Naive thymus-derived CD4-positive, alpha-beta T cell (primary cell): ENCODE measurements around the gene PTGR2. TPM values are rescaled to one million over a fixed set of nuclear protein-coding genes. Genes with fewer than 3 reads are reported as not detected.
"Not testable (repeated sequence)": the region's sequence is repeated elsewhere in the genome, so short reads cannot be mapped to it uniquely, and the experiment has no call there.

Experiments used
- ATAC-seq: fragments of 150-1000 bp; cut with Tn5 transposase; 2 replicates; pipeline ENCODE4 v1.10.0; 2021; ENCODE audit warnings: mild to moderate bottlenecking, moderate library complexity
- CTCF ChIA-PET: fragments of 350-600 bp; sonication (Branson Sonifier 250); formaldehyde crosslinking; loops from one replicate; lab custom pipeline; 2021; ENCODE audit warnings: antibody characterized with exemption; lab: Charles Lee
- POLR2A ChIA-PET: fragments of 350-600 bp; sonication (Branson Sonifier 250); formaldehyde crosslinking; loops from one replicate; lab custom pipeline; 2021; ENCODE audit warnings: antibody characterized with exemption, inconsistent platforms; lab: Charles Lee
- DNase-seq, 9 donors: peaks; one replicate each; pipeline versions ENCODE4 v3.0.0 to v3.0.0-alpha.2; 2020 to 2022; ENCODE audit warnings: mixed read lengths in 1 of 9
- H3K27ac ChIP-seq: one replicate; pipeline ENCODE4 v1.7.0; 2013; ENCODE audit warnings: mild to moderate bottlenecking, low read depth, low read length, moderate library complexity
- H3K27me3 ChIP-seq, 2 donors: one replicate each; pipeline ENCODE4 v1.7.0; 2013; ENCODE audit warnings: low read length in 2 of 2, mild to moderate bottlenecking in 2 of 2, moderate library complexity in 2 of 2; ENCODE audit not compliant: control insufficient read depth in 2 of 2, insufficient read depth in 2 of 2
- H3K36me3 ChIP-seq, 3 experiments: 1 replicate in 2 of 3; 2 replicates in 1 of 3; pipeline ENCODE4 v1.7.0; 2013; ENCODE audit warnings: low read length in 3 of 3, mild to moderate bottlenecking in 3 of 3, moderate library complexity in 1 of 3; ENCODE audit not compliant: insufficient read depth in 3 of 3, control insufficient read depth in 2 of 3
- H3K4me1 ChIP-seq, 2 donors: one replicate each; pipeline ENCODE4 v1.7.0; 2013; ENCODE audit warnings: low read length in 2 of 2, mild to moderate bottlenecking in 2 of 2, moderate library complexity in 1 of 2; ENCODE audit not compliant: control insufficient read depth in 2 of 2, insufficient read depth in 2 of 2
- H3K4me3 ChIP-seq: 2 replicates; pipeline ENCODE4 v1.7.0; 2013; ENCODE audit warnings: mild to moderate bottlenecking, low read length
- H3K9me3 ChIP-seq, 3 experiments: 1 replicate in 2 of 3; 2 replicates in 1 of 3; pipeline ENCODE4 v1.7.0; 2013; ENCODE audit warnings: low read length in 3 of 3; ENCODE audit not compliant: control insufficient read depth in 2 of 3
- H3K27ac Mint-ChIP-seq, 9 donors: one replicate each; pipeline ENCODE4 v1.8.0; 2020 to 2022; ENCODE audit warnings: mixed read lengths in 9 of 9, mild to moderate bottlenecking in 8 of 9, moderate library complexity in 5 of 9, inconsistent platforms in 2 of 9
- H3K27me3 Mint-ChIP-seq, 5 donors: one replicate each; pipeline ENCODE4 v1.8.0; 2021 to 2022; ENCODE audit warnings: mixed read lengths in 5 of 5, mild to moderate bottlenecking in 1 of 5
- H3K36me3 Mint-ChIP-seq, 5 donors: one replicate each; pipeline ENCODE4 v1.8.0; 2020 to 2022; ENCODE audit warnings: mixed read lengths in 5 of 5, mild to moderate bottlenecking in 3 of 5, inconsistent platforms in 1 of 5
- H3K4me1 Mint-ChIP-seq, 7 donors: one replicate each; pipeline ENCODE4 v1.8.0; 2020 to 2022; ENCODE audit warnings: mixed read lengths in 7 of 7, mild to moderate bottlenecking in 3 of 7, inconsistent platforms in 1 of 7
- H3K4me3 Mint-ChIP-seq, 10 donors: one replicate each; pipeline ENCODE4 v1.8.0; 2020 to 2022; ENCODE audit warnings: mild to moderate bottlenecking in 10 of 10, mixed read lengths in 10 of 10, moderate library complexity in 6 of 10, inconsistent platforms in 2 of 10
- H3K9me3 Mint-ChIP-seq, 11 donors: one replicate each; pipeline ENCODE4 v1.8.0; 2020 to 2022; ENCODE audit warnings: mixed read lengths in 11 of 11, mild to moderate bottlenecking in 4 of 11, inconsistent platforms in 1 of 11, moderate library complexity in 1 of 11
- intact Hi-C, 2 donors: fragments of 100-400 bp; cut with micrococcal nuclease; formaldehyde crosslinking; loops; one replicate each; pipeline ENCODE4 v1.15.1; 2023
- polyA plus RNA-seq, 2 donors: library from polyadenylated mRNA; unstranded; fragments of 300-500 nt; fragmentation: Illumina TruSeq; gene quantifications; one replicate each; pipeline ENCODE4 v1.2.3, GENCODE V29; 2021
- total RNA-seq, 6 experiments: library from RNA in 5 of 6; stranded (reverse) in 5 of 6; gene quantifications; 1 replicate in 5 of 6; 2 replicates in 1 of 6; pipeline ENCODE4 v1.2.3 and lab custom pipeline; 2021 to 2026

The PTGR2 gene
- total and polyA plus RNA-seq, 7 experiments from 2014 or later: 1.2 to 7.9 (median 3.4) TPM

GRCh38 chr14:73887318-73887616, 35.6 kb downstream of the PTGR2 start:
- Mint-ChIP-seq H3K4me3 (peak overlapping the region; percentile 90 to 99 (median 98)), H3K36me3 (peaks cover 0 to 6% (median 5%) of the 10 kb centered on the region in 5 donors), H3K4me1 (peaks cover 26 to 60% (median 51%) of the 10 kb centered on the region in 7 donors), H3K27me3 (no peaks in the 10 kb centered on the region), H3K9me3 (no peaks in the 10 kb centered on the region), H3K27ac (peak overlapping the region; percentile 64 to 100 (median 99))
- ChIA-PET CTCF (interaction anchor here (0.5 kb wide), 1 partner anchor 34 kb away, joined by 3 read pairs; no protein-coding TSS in a partner anchor), POLR2A (interaction anchor here (0.9 to 2.0 kb wide), 6 partner anchors 9 to 242 kb away, joined by 3 to 10 read pairs (median 3); partner anchors contain the start of genes ALDH6A1 and PTGR2)
- H3K4me3 ChIP-seq: peak overlapping the region; percentile 82
- H3K36me3 ChIP-seq: no peaks in the 10 kb centered on the region
- H3K27ac ChIP-seq: peak overlapping the region; percentile 97
- ATAC-seq (no peak), DNase-seq (peak in 2 of 9 donors; percentile 21 to 37)
- H3K4me1 ChIP-seq: peaks cover 17 to 22% of the 10 kb centered on the region in 2 donors
- no peaks in the 10 kb centered on the region for H3K27me3 ChIP-seq
- intact Hi-C loops: loop anchor here (1.0 to 10.0 kb wide), 7 partner anchors 100 to 392 kb away; partner anchors contain the start of genes ALDH6A1 (in 1 of the 2), BBOF1 (in 1 of the 2), ENTPD5 (in 1 of the 2) and LIN52 (in 1 of the 2)
- no peaks in the 10 kb centered on the region for H3K9me3 ChIP-seq

GRCh38 chr14:73887694-73888459, 36.2 kb downstream of the PTGR2 start:
- H3K36me3 ChIP-seq: no peaks in the 10 kb centered on the region
- Mint-ChIP-seq H3K4me1 (peaks cover 26 to 60% (median 51%) of the 10 kb centered on the region in 7 donors), H3K27ac (peak overlapping the region; percentile 64 to 100 (median 99)), H3K36me3 (peaks cover 0 to 6% (median 5%) of the 10 kb centered on the region in 5 donors), H3K4me3 (peak overlapping the region; percentile 90 to 99 (median 98)), H3K9me3 (no peaks in the 10 kb centered on the region), H3K27me3 (no peaks in the 10 kb centered on the region)
- H3K27me3 ChIP-seq: no peaks in the 10 kb centered on the region
- DNase-seq: peak in 6 of 9 donors; percentile 4 to 65 (median 20)
- no peak for ATAC-seq
- H3K9me3 ChIP-seq: no peaks in the 10 kb centered on the region
- CTCF ChIA-PET: no interaction called here
- intact Hi-C loops: loop anchor here (1.0 to 10.0 kb wide), 7 partner anchors 101 to 393 kb away; partner anchors contain the start of genes ALDH6A1 (in 1 of the 2), BBOF1 (in 1 of the 2), ENTPD5 (in 1 of the 2) and LIN52 (in 1 of the 2)
- H3K27ac ChIP-seq: peak overlapping the region; percentile 97
- H3K4me3 ChIP-seq: peak overlapping the region; percentile 82
- POLR2A ChIA-PET: interaction anchor here (0.7 to 1.5 kb wide), 6 partner anchors 10 to 200 kb away, joined by 3 to 4 read pairs (median 3); partner anchors contain the start of genes COQ6 and FAM161B
- H3K4me1 ChIP-seq: peaks cover 17 to 22% of the 10 kb centered on the region in 2 donors

- ATAC-seq (no peak), DNase-seq (no peak)
- intact Hi-C loops: loop anchor here (5.0 to 10.0 kb wide), 2 partner anchors 149 to 394 kb away; partner anchors contain the start of gene RIOX1 (in 1 of the 2)
- peak overlapping the region; percentile 90 to 99 (median 98) for H3K4me3 Mint-ChIP-seq
- no peaks in the 10 kb centered on the region for H3K27me3 Mint-ChIP-seq
- Histone ChIP-seq H3K4me3 (no peak overlapping the region), H3K27ac (peak overlapping the region; percentile 97), H3K9me3 (no peaks in the 10 kb centered on the region), H3K36me3 (peaks cover 0 to 5% (median 3%) of the 10 kb centered on the region in 3 experiments), H3K27me3 (no peaks in the 10 kb centered on the region), H3K4me1 (peaks cover 17 to 22% of the 10 kb centered on the region in 2 donors)
- peak overlapping the region in 8 of 9 donors; percentile 38 to 99 (median 99) for H3K27ac Mint-ChIP-seq
- CTCF ChIA-PET: no interaction called here
- peaks cover 0 to 6% (median 5%) of the 10 kb centered on the region in 5 donors for H3K36me3 Mint-ChIP-seq
- H3K4me1 Mint-ChIP-seq: peaks cover 26 to 60% (median 51%) of the 10 kb centered on the region in 7 donors
- POLR2A ChIA-PET: interaction anchor here (0.7 to 1.2 kb wide), 4 partner anchors 9 to 145 kb away, joined by 3 read pairs; partner anchors contain the start of genes COQ6 and FAM161B
- H3K9me3 Mint-ChIP-seq: no peaks in the 10 kb centered on the region
Observed at GRCh38 chr14:73888460-73888725, 36.8 kb downstream of the PTGR2 start.

DNA sequence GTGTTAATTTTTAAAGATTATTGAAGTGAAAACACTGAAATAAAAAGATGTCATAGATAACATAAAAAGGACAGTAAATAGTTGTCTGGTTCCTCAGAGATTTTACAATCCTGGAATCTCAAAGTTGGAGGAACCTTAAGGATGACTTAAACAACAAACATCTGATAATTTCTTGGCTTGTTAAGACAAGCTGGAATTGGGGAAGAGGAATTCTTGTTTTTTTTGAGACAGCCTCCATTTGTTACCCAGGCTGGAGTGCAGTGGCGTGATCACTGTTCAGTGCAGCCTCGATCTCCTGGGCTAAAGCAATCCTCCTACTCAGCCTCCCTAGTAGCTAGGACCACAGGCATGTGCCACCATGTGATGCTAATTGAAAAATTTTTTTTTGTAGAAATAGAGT, 37.3 kb downstream of the PTGR2 start:
- H3K4me3 ChIP-seq: no peak overlapping the region
- H3K36me3 ChIP-seq: peaks cover 0 to 10% (median 9%) of the 10 kb centered on the region in 3 experiments
- intact Hi-C loops: loop anchor here (5.0 to 10.0 kb wide), 2 partner anchors 148 to 394 kb away; partner anchors contain the start of gene RIOX1 (in 1 of the 2)
- Mint-ChIP-seq H3K27me3 (no peaks in the 10 kb centered on the region), H3K9me3 (no peaks in the 10 kb centered on the region), H3K36me3 (peaks cover 0 to 10% (median 8%) of the 10 kb centered on the region in 5 donors), H3K27ac (peak overlapping the region in 8 of 9 donors; percentile 38 to 99 (median 89)), H3K4me1 (peaks cover 26 to 60% (median 53%) of the 10 kb centered on the region in 7 donors), H3K4me3 (peak overlapping the region in 4 of 10 donors; percentile 97 to 99 (median 98))
- peaks cover 17 to 22% of the 10 kb centered on the region in 2 donors for H3K4me1 ChIP-seq
- no peak for DNase-seq
- POLR2A ChIA-PET: interaction anchor here (1.0 kb wide), 1 partner anchor 145 kb away, joined by 3 read pairs; no protein-coding TSS in a partner anchor
- H3K27ac ChIP-seq: peak overlapping the region; percentile 97
- no peaks in the 10 kb centered on the region for H3K9me3 ChIP-seq
- CTCF ChIA-PET: no interaction called here
- ATAC-seq: no peak
- H3K27me3 ChIP-seq: no peaks in the 10 kb centered on the region

GRCh38 chr14:73889376-73889775, 37.7 kb downstream of the PTGR2 start:
- peaks cover 26 to 60% (median 53%) of the 10 kb centered on the region in 7 donors for H3K4me1 Mint-ChIP-seq
- H3K4me3 Mint-ChIP-seq: peak overlapping the region in 3 of 10 donors; percentile 2 to 97 (median 4)

GRCh38 chr14:73894180-73894687, 42.6 kb downstream of the PTGR2 start:
- peak overlapping the region in 3 of 9 donors; percentile 2 to 32 (median 12) for H3K27ac Mint-ChIP-seq
- DNase-seq, H3K27me3 Mint-ChIP-seq, H3K9me3 ChIP-seq, H3K4me3 ChIP-seq, H3K4me1 ChIP-seq, H3K9me3 Mint-ChIP-seq, CTCF ChIA-PET, ATAC-seq, POLR2A ChIA-PET, intact Hi-C loops, H3K27ac ChIP-seq, H3K4me3 Mint-ChIP-seq, H3K27me3 ChIP-seq: not testable (repeated sequence)
- H3K36me3 Mint-ChIP-seq: peaks cover 4 to 35% (median 30%) of the 10 kb centered on the region in 5 donors
- H3K4me1 Mint-ChIP-seq: peaks cover 5 to 33% (median 19%) of the 10 kb centered on the region in 7 donors
- peaks cover 6 to 58% (median 25%) of the 10 kb centered on the region in 3 experiments for H3K36me3 ChIP-seq

More at GRCh38 chr14:73889376-73889775, 37.7 kb downstream of the PTGR2 start:
- ATAC-seq (no peak), DNase-seq (no peak)
- Mint-ChIP-seq H3K27ac (peak overlapping the region in 7 of 9 donors; percentile 8 to 89 (median 62)), H3K36me3 (peaks cover 0 to 12% (median 11%) of the 10 kb centered on the region in 5 donors), H3K9me3 (no peaks in the 10 kb centered on the region), H3K27me3 (no peaks in the 10 kb centered on the region)
- ChIA-PET CTCF (interaction anchor here (0.6 kb wide), 1 partner anchor 191 kb away, joined by 3 read pairs; no protein-coding TSS in a partner anchor), POLR2A (interaction anchor here (0.6 kb wide), 1 partner anchor 18 kb away, joined by 3 read pairs; no protein-coding TSS in a partner anchor)
- H3K27ac ChIP-seq: peak overlapping the region; percentile 30
- H3K9me3 ChIP-seq: no peaks in the 10 kb centered on the region
- H3K36me3 ChIP-seq: peaks cover 0 to 13% (median 11%) of the 10 kb centered on the region in 3 experiments
- no peaks in the 10 kb centered on the region for H3K27me3 ChIP-seq
- H3K4me1 ChIP-seq: peaks cover 17 to 22% of the 10 kb centered on the region in 2 donors
- no peak overlapping the region for H3K4me3 ChIP-seq
- intact Hi-C loops: loop anchor here (5.0 to 10.0 kb wide), 2 partner anchors 148 to 395 kb away; partner anchors contain the start of gene RIOX1 (in 1 of the 2)
